IPS DF 6.9 (cell line): ENCODE measurements around the gene ADO.

Experiments
- DNase-seq: peaks from one replicate; pipeline ENCODE4 v3.0.0-alpha.2; 2013; ENCODE audit warnings: low read depth, low spot score
- H3K27ac ChIP-seq: one replicate; pipeline ENCODE4 v1.5.1; 2013; ENCODE audit warnings: low read length, control low read depth
- H3K27me3 ChIP-seq: 2 replicates; pipeline ENCODE4 v1.6.1; 2013; ENCODE audit warnings: mild to moderate bottlenecking, low read length; ENCODE audit not compliant: control insufficient read depth, insufficient read depth
- H3K36me3 ChIP-seq: 2 replicates; pipeline ENCODE4 v1.6.1; 2013; ENCODE audit warnings: low read length; ENCODE audit not compliant: control insufficient read depth, insufficient read depth
- H3K4me1 ChIP-seq: 2 replicates; pipeline ENCODE4 v1.6.1; 2013; ENCODE audit warnings: low read length; ENCODE audit not compliant: control insufficient read depth, insufficient read depth
- H3K4me3 ChIP-seq: 2 replicates; pipeline ENCODE4 v1.5.1; 2013; ENCODE audit warnings: mild to moderate bottlenecking, low read length
- H3K9me3 ChIP-seq: 2 replicates; pipeline ENCODE4 v1.6.1; 2013; ENCODE audit warnings: low read length, inconsistent platforms; ENCODE audit not compliant: control insufficient read depth, insufficient read depth
- WGBS: extraction: QIAGEN DNeasy Blood & Tissue Kit; methylation state at CpG from one replicate; pipeline ENCODE4 v1.1.7; 2013; ENCODE audit warnings: mixed read lengths, missing lambda C conversion rate; ENCODE audit not compliant: insufficient read length, insufficient coverage; 5-methylcytosine and 5-hydroxymethylcytosine counted together

Gene ADO

GRCh38 chr10:62844280-62845011, 39.9 kb downstream of the ADO start:
- DNase-seq, result no peak
- H3K36me3 ChIP-seq, result no peaks in the 10 kb centered on the region
- no CpG with 5 or more reads among the region's 7 CpGs for WGBS
- no peak overlapping the region for H3K27ac ChIP-seq
- H3K27me3 ChIP-seq, result no peaks in the 10 kb centered on the region
- no peaks in the 10 kb centered on the region for H3K9me3 ChIP-seq
- H3K4me1 ChIP-seq, result no peaks in the 10 kb centered on the region
- H3K4me3 ChIP-seq, result no peak overlapping the region

- no peak for DNase-seq
- Histone ChIP-seq H3K4me3 (no peak overlapping the region), H3K4me1 (no peaks in the 10 kb centered on the region), H3K27me3 (no peaks in the 10 kb centered on the region), H3K9me3 (no peaks in the 10 kb centered on the region; the same call in 1 of the 2 replicates), H3K27ac (no peak overlapping the region), H3K36me3 (no peaks in the 10 kb centered on the region)
These were observed 42.9 kb downstream of the ADO start for GRCh38 chr10:62847433-62847832.

GRCh38 chr10:62850646-62851045, 46.1 kb downstream of the ADO start:
- no peak overlapping the region for H3K27ac ChIP-seq
- no peaks in the 10 kb centered on the region for H3K36me3 ChIP-seq
- H3K9me3 ChIP-seq, result no peaks in the 10 kb centered on the region; the same call in 1 of the 2 replicates
- no peak for DNase-seq
- H3K4me1 ChIP-seq, result no peaks in the 10 kb centered on the region
- no peaks in the 10 kb centered on the region for H3K27me3 ChIP-seq
- WGBS, result no CpG with 5 or more reads among the region's 3 CpGs
- H3K4me3 ChIP-seq, result no peak overlapping the region

GRCh38 chr10:62851442-62851841, 46.9 kb downstream of the ADO start:
- DNase-seq, result peak; percentile 29
- Histone ChIP-seq H3K9me3 (no peaks in the 10 kb centered on the region; the same call in 1 of the 2 replicates), H3K4me3 (no peak overlapping the region), H3K27me3 (no peaks in the 10 kb centered on the region), H3K27ac (no peak overlapping the region), H3K4me1 (no peaks in the 10 kb centered on the region), H3K36me3 (no peaks in the 10 kb centered on the region)
- no CpG with 5 or more reads among the region's 2 CpGs for WGBS

GRCh38 chr10:62852961-62853702, 48.6 kb downstream of the ADO start:
- no CpG with 5 or more reads among the region's 6 CpGs for WGBS
- H3K27ac ChIP-seq, result no peak overlapping the region
- no peak for DNase-seq

GRCh38 chr10:62853710-62854109, 49.2 kb downstream of the ADO start:
- Histone ChIP-seq H3K4me1 (no peaks in the 10 kb centered on the region), H3K27ac (no peak overlapping the region), H3K36me3 (no peaks in the 10 kb centered on the region), H3K27me3 (no peaks in the 10 kb centered on the region), H3K9me3 (no peaks in the 10 kb centered on the region; the same call in 1 of the 2 replicates), H3K4me3 (no peak overlapping the region)
- DNase-seq, result no peak
- WGBS, result no CpG with 5 or more reads among the region's 5 CpGs

More at GRCh38 chr10:62852961-62853702, 48.6 kb downstream of the ADO start:
- H3K36me3 ChIP-seq, result no peaks in the 10 kb centered on the region
- no peaks in the 10 kb centered on the region for H3K27me3 ChIP-seq
- no peak overlapping the region for H3K4me3 ChIP-seq
- no peaks in the 10 kb centered on the region for H3K4me1 ChIP-seq
- H3K9me3 ChIP-seq, result no peaks in the 10 kb centered on the region; the same call in 1 of the 2 replicates

- no peaks in the 10 kb centered on the region for H3K4me1 ChIP-seq
- no peaks in the 10 kb centered on the region for H3K36me3 ChIP-seq
- H3K4me3 ChIP-seq, result no peak overlapping the region
- DNase-seq, result no peak
- no peak overlapping the region for H3K27ac ChIP-seq
- no peaks in the 10 kb centered on the region; the same call in 1 of the 2 replicates for H3K9me3 ChIP-seq
- no peaks in the 10 kb centered on the region for H3K27me3 ChIP-seq
- WGBS, result no CpG with 5 or more reads among the region's 4 CpGs
These were observed 51.5 kb downstream of the ADO start for GRCh38 chr10:62856021-62856420.
